NCI-H2081 (cell line): ENCODE measurements around the gene NDUFC2.
"Not testable (repeated sequence)": the region's sequence is repeated elsewhere in the genome, so short reads cannot be mapped to it uniquely, and the experiment has no call there.

Experiments used
- DNase-seq, 2 experiments: peaks; one replicate each; lab custom pipeline; 2025; lab: John Stamatoyannopoulos, UW

Gene NDUFC2

GRCh38 chr11:78054971-78055370 is 24.7 kb downstream of the NDUFC2 start:
- no peak for DNase-seq

- DNase-seq: no peak
Measured at GRCh38 chr11:78050964-78051831, 28.5 kb downstream of the NDUFC2 start.

DNA sequence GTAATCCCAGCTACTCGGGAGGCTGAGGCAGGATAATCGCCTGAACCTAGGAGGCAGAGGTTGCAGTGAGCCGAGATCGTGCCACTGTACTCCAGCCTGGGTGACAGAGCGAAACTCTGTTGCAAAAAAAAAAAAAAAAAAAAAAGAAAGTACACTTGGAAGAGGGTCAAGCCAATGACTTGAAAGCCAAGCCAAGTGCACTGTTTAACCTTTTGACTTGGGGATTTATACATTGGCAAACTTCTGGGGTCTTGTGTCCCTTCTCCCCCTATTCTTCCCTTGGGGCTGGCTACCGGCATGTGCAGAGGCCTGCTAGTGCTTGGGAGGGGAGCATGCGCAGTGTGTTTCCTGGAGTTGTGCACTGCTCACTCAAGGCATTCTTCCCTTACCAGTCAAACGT is 30.3 kb downstream of the NDUFC2 start:
- DNase-seq: no peak

DNA sequence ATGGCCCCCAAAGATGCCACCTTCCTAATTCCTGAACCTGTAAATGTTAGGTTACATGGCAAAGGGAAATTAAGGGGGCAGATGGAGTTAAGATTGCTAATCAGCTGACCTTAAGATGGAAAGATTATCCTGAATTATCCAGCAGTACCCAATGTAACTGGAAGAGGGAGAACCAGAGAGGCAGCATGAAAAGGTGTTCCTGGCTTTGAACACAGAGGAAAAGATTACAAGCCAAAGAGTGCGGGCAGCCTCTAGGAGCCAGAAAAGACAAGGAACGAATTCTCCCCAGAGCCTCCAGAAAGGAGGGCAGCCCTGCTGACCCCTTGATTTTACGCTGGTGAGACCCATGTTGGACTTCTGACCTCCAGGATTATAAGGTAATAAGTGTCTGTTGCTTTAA is 31.1 kb downstream of the NDUFC2 start:
- no peak for DNase-seq

DNA sequence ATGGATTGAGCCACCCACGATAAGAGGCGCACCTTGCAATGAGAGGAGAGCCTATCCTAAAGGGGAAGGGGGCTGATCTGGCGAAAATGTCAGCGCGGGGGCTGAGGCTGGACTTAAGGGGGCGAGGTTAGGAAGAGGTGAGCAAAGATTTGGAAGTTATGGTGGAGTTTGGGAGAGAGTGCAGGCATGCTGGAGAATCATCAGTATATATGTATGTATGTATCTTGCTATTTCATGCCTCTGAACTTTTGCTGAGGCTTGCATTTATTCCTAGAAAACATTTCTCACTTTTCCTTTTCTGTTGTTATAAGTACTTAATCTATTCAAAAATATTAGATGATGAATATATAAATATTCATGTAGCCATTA is 33.2 kb downstream of the NDUFC2 start:
- DNase-seq: no peak

GRCh38 chr11:78045851-78046485 is 33.7 kb downstream of the NDUFC2 start:
- DNase-seq: peak; percentile 72 to 83

- DNase-seq: no peak
Measured at GRCh38 chr11:78044706-78045105, 35.0 kb downstream of the NDUFC2 start.

DNA sequence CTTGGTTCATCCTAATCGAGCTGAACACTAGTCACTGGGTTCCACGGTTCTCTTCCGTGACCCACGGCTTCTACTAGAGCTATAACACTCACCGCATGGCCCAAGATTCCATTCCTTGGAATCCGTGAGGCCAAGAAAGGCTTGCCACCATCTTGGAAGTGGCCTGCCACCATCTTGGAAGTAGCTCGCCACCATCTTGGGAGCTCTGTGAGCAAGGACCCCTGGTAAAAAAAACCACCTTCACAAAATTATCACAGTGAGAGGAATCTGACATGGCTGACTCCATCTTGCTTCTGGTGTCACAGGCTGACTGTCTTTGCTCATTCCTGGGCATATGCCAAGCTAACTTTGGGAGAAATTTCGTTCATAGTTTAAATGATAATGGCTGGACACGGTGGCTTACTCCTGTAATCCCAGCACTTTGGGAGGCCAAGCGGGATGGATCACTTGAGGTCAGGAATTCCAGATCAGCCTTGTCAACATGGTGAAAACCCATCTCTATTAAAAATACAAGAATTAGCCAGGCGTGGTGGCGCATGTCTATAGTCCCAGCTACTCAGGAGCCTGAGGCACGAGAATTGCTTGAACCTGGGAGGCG is 37.7 kb downstream of the NDUFC2 start:
- no peak for DNase-seq

- not testable (repeated sequence) for DNase-seq
Measured at GRCh38 chr11:78041380-78041719, 38.3 kb downstream of the NDUFC2 start.

GRCh38 chr11:78040691-78041379 is 38.8 kb downstream of the NDUFC2 start:
- no peak for DNase-seq

GRCh38 chr11:78039919-78040671 is 39.6 kb downstream of the NDUFC2 start:
- peak; percentile 61 to 83 for DNase-seq

- DNase-seq: no peak
Measured at GRCh38 chr11:78039391-78039918, 40.2 kb downstream of the NDUFC2 start.

DNA sequence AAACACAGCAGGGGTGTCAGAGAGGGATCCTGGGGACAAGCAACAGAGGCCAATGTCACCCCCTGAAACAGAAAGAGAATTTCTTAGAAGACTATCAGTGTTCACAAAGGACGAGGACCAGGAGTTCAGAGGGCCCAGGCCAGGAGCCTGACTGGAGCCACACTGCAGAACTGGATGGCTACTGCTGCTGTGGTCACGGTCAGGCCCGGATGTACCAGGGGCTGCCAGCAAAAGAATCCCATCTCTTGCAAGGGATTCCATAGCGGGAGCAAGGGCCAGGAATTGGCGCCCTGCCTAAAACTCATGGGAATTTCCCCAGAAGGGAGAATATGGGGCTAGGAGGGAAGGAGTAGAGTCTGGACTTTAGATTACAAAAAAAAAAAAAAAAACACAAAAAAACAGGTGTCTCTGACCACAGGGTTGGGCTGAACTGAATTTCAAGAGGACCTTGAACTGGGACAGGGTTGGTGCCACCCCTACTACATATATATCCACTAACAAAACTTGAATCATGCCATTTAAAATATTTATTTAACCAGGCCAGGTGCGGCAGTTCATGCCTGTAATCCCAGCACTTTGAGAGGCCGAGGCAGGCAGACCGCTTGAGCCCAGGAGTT is 40.9 kb downstream of the NDUFC2 start:
- no peak for DNase-seq

GRCh38 chr11:78037825-78038620 is 41.6 kb downstream of the NDUFC2 start:
- no peak for DNase-seq

- no peak for DNase-seq
Measured at GRCh38 chr11:78037056-78037455, 42.6 kb downstream of the NDUFC2 start.

DNA sequence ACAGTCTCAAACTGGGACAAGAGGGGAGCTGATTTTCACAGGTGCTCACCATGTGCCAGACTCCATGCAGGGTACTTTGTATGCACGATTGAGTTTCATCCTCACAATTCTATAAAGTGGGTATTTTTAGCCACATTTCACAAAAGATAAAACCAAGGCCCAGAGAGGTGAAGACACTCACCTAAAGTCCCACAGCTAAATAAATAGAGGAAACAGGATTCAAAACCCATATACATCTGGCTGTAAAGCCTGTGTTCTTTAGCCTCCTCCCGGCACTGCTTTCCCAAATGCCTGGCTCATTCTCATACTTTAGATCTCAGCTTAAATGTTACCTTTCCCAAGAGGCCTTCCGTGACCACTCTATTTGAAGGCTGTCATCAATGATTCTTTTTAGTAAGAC is 43.3 kb downstream of the NDUFC2 start:
- DNase-seq: no peak

DNA sequence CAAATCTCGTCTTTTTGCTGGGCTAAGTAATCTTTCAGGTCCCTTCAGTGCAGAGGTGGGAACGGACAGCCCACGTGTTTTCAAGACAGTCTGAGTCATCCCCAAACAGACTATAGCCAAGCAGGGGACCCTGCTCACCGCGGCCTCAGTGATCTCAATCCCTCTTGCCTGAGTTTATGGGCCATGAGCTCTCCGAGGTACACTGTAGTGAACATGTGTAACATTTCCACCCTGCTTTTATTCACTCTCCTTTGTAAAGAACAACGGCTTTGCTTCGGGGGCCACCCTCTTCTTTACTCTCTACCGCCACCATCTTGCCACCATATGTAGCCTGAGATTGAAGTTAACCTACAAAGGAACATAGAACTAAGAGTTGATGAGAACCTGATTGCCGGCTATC is 45.0 kb downstream of the NDUFC2 start:
- DNase-seq: no peak

- DNase-seq: no peak
Measured at GRCh38 chr11:78033040-78033439, 46.6 kb downstream of the NDUFC2 start.

- DNase-seq: no peak
Measured at GRCh38 chr11:78032090-78032489, 47.6 kb downstream of the NDUFC2 start.

- no peak for DNase-seq
Measured at GRCh38 chr11:78031629-78032028, 48.0 kb downstream of the NDUFC2 start.
